Lung (tissue), 12 donors: Measurements from ENCODE around the gene DNASE2B. TPM values are rescaled to one million over a fixed set of nuclear protein-coding genes. Genes with fewer than 3 reads are reported as not detected.
"Not testable (repeated sequence)": the region's sequence is repeated elsewhere in the genome, so short reads cannot be mapped to it uniquely, and the experiment has no call there.

Experiments used
- ATAC-seq: fragments of 200-7000 bp; cut with Tn5 transposase; one replicate; pipeline ENCODE4 v1.9.1; 2020; ENCODE audit warnings: moderate number of reproducible peaks; ENCODE audit not compliant: insufficient read depth, low FRiP score
- DNase-seq, 3 donors: peaks; one replicate each; pipeline ENCODE4 v3.0.0-alpha.2; 2013 to 2017
- H3K27ac ChIP-seq, 2 donors: one replicate each; pipeline ENCODE4 v1.5.1; 2013; ENCODE audit warnings: mild to moderate bottlenecking in 2 of 2, moderate library complexity in 2 of 2, control low read depth in 1 of 2, inconsistent platforms in 1 of 2, low read depth in 1 of 2, low read length in 1 of 2
- H3K27me3 ChIP-seq, 3 donors: one replicate each; pipeline ENCODE4 v1.5.1; 2013; ENCODE audit warnings: low read length in 2 of 3; ENCODE audit not compliant: control insufficient read depth in 3 of 3, insufficient read depth in 3 of 3
- H3K36me3 ChIP-seq, 4 donors: one replicate each; pipeline ENCODE4 v1.5.1; 2013; ENCODE audit warnings: low read length in 4 of 4, mild to moderate bottlenecking in 1 of 4, moderate library complexity in 1 of 4; ENCODE audit not compliant: control insufficient read depth in 4 of 4, insufficient read depth in 4 of 4
- H3K4me1 ChIP-seq, 5 donors: one replicate each; pipeline ENCODE4 v1.5.1; 2013; ENCODE audit warnings: low read length in 5 of 5, mild to moderate bottlenecking in 2 of 5, moderate library complexity in 1 of 5; ENCODE audit not compliant: control insufficient read depth in 5 of 5, insufficient read depth in 5 of 5
- H3K4me3 ChIP-seq: one replicate; pipeline ENCODE4 v1.5.1; 2013; ENCODE audit warnings: mild to moderate bottlenecking, control low read depth, moderate library complexity
- H3K9ac ChIP-seq, 2 donors: one replicate each; pipeline ENCODE4 v1.5.1; 2013; ENCODE audit warnings: low read length in 2 of 2, control low read depth in 1 of 2; ENCODE audit not compliant: insufficient read depth in 1 of 2
- H3K9me3 ChIP-seq, 4 donors: one replicate each; pipeline ENCODE4 v1.5.1; 2013; ENCODE audit warnings: low read length in 3 of 4, mild to moderate bottlenecking in 1 of 4, moderate library complexity in 1 of 4; ENCODE audit not compliant: control insufficient read depth in 4 of 4, insufficient read depth in 3 of 4
- WGBS, 2 donors: extraction: QIAGEN DNeasy Blood & Tissue Kit; methylation state at CpG; one replicate each; pipeline ENCODE4 v1.1.7; 2013; 5-methylcytosine and 5-hydroxymethylcytosine counted together
- polyA plus RNA-seq, 2 donors: library from polyadenylated mRNA; stranded (reverse); fragments of 200-250 nt; gene quantifications; one replicate each; pipeline ENCODE4 v1.2.1, GENCODE V29; 2013
- total RNA-seq, 2 donors: library from RNA; depleted of rRNA in 1 of 2; stranded (reverse); fragments of >200 nt in 1 of 2; gene quantifications; one replicate each; pipeline ENCODE4 v1.2.1, GENCODE V29; 2014 to 2021
- TF ChIP-seq, protein P1 (sequence below): IDR thresholded peaks from 2 replicates; pipeline ENCODE4 v1.5.1; 2012; ENCODE audit warnings: mild to moderate bottlenecking; ENCODE audit errors: control extremely low read depth, extremely low read depth
- donor health status: control.
- donor health status: control.
- donor health status: Bipolar disorder and iron deficiency.
- donor health status: healthy.
- donor health status: DM: yes; HTN: yes; CAD: no.

Gene DNASE2B
- total and polyA plus RNA-seq, 4 donors, result 0.29 to 4.9 (median 1.3) TPM; not detected in 1

DNA sequence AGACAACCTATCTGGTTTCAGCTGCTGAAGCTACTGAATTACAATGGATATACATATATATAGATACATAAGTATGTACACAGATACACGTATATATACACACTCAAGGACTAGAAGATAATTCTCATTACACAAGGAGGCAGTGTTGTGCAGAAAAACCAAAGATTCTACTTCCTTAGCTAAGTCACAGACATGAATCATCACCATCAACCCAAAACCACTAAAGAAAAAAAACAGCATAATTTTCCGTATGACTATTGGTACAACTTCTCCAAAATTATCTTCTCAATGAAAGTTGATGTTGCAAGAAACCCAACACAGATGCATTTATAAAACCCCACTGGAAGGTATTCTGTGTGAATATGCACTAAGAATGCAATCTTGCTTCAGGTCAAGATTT lies 44.0 kb downstream of the DNASE2B start:
- H3K36me3 ChIP-seq, result no peaks in the 10 kb centered on the region
- peaks cover 0 to 2% (median 0%) of the 10 kb centered on the region in 3 donors for H3K27me3 ChIP-seq
- TF ChIP-seq, protein P1, sequence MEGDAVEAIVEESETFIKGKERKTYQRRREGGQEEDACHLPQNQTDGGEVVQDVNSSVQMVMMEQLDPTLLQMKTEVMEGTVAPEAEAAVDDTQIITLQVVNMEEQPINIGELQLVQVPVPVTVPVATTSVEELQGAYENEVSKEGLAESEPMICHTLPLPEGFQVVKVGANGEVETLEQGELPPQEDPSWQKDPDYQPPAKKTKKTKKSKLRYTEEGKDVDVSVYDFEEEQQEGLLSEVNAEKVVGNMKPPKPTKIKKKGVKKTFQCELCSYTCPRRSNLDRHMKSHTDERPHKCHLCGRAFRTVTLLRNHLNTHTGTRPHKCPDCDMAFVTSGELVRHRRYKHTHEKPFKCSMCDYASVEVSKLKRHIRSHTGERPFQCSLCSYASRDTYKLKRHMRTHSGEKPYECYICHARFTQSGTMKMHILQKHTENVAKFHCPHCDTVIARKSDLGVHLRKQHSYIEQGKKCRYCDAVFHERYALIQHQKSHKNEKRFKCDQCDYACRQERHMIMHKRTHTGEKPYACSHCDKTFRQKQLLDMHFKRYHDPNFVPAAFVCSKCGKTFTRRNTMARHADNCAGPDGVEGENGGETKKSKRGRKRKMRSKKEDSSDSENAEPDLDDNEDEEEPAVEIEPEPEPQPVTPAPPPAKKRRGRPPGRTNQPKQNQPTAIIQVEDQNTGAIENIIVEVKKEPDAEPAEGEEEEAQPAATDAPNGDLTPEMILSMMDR, result peak; percentile 24
- 7 to 14% methylated on average over 2 of the region's 2 CpGs for WGBS, 2 donors
- no peak overlapping the region for H3K4me3 ChIP-seq
- H3K9me3 ChIP-seq, result no peaks in the 10 kb centered on the region
- H3K9ac ChIP-seq, result no peak overlapping the region
- DNase-seq, result peak in 2 of 3 donors; percentile 50 to 72
- peak; percentile 97 for ATAC-seq
- H3K27ac ChIP-seq, result no peak overlapping the region
- peaks cover 0 to 3% (median 0%) of the 10 kb centered on the region in 5 donors for H3K4me1 ChIP-seq

DNA sequence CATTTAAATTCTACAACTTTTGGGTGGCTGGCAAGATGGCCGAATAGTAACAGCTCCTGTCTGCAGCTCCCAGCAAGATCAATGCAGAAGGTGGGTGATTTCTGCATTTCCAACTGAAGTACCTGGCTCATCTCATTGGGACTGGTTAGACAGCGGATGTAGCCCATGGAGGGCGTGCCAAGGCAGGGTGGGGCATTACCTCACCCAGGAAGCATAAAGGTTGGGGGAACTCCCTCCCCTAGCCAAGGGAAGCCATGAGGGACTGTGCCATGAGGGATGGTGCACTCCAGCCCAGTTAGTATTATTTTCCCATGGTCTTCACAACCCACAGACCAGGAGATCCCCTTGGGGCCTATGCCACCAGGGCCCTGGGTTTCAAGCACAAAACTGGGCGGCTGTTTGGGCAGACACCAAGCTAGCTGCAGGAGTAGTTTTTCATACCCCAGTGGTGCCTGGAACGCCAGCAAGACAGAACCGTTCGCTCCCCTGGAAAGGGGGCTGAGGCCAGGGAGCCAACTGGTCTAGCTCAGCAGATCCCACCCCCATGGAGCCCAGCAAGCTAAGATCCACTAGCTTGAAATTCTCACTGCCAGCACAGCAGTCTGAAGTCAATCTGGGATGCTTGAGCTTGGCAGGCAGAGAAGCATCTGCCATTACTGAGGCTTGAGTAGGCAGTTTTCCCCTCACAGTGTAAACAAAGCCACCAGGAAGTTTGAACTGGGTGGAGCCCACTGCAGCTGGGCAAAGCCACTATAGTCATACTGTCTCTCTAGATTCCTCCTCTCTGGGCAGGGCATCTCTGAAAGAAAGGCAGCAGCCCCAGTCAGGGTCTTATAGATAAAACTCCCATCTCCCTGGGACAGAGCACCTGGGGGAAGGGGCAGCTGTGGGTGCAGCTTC lies 44.7 kb downstream of the DNASE2B start:
- not testable (repeated sequence) for ATAC-seq, DNase-seq, H3K9me3 ChIP-seq, H3K36me3 ChIP-seq, H3K27me3 ChIP-seq, H3K9ac ChIP-seq, H3K4me1 ChIP-seq, H3K4me3 ChIP-seq, H3K27ac ChIP-seq
- WGBS, 2 donors, result 86 to 91% methylated on average over 7 of the region's 7 CpGs

DNA sequence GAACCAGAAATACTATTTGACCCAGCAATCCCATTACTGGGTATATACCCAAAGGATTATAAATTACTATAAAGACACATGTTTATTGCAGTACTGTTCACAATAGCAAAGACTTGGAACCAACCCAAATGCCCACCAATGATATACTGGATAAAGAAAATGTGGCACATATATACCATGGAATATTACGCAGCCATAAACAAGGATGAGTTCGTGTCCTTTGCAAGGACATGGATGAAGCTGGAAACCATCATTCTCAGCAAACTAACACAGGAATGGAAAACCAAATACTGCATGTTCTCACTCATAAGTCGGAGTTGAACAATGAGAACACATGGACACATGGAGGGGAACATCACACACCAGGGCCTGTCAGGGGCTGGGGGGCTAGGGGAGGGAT lies 50.4 kb downstream of the DNASE2B start:
- ATAC-seq, H3K36me3 ChIP-seq, H3K4me1 ChIP-seq, H3K4me3 ChIP-seq, DNase-seq, H3K27ac ChIP-seq, H3K27me3 ChIP-seq, H3K9me3 ChIP-seq, H3K9ac ChIP-seq: not testable (repeated sequence)
- WGBS, 2 donors, result 96 to 100% methylated on average over 3 of the region's 3 CpGs

DNA sequence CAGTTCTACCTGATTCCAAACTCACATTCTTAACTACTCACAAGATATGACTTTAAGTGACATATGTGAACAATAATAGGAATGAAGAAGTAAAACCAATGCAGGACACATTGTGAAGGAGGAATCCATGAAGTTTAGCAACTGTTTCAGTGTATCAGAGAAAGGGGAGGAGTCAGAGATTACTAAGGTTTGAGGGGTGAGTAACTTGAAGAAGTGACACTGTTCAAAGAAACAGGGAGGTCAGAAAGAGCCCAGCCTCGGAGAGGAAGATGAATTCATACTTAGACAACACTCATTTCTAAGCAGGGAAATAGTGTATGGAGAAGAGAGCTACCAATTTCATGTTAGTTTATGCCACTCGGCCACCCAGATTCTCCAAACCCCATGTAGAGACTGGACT lies 52.6 kb downstream of the DNASE2B start:
- no peaks in the 10 kb centered on the region for H3K36me3 ChIP-seq
- H3K9ac ChIP-seq, result no peak overlapping the region
- H3K4me1 ChIP-seq, result no peaks in the 10 kb centered on the region
- no peak for DNase-seq
- H3K27me3 ChIP-seq, result peaks cover 0 to 13% (median 0%) of the 10 kb centered on the region in 3 donors
- no peak overlapping the region for H3K4me3 ChIP-seq
- H3K9me3 ChIP-seq, result no peaks in the 10 kb centered on the region
- TF ChIP-seq, protein P1, result no peak
- ATAC-seq, result no peak
- 62 to 73% methylated on average over 2 of the region's 2 CpGs for WGBS, 2 donors
- H3K27ac ChIP-seq, result no peak overlapping the region
